Panc1 (cell line): ENCODE data around the gene PPP6R2. TPM values are rescaled to one million over a fixed set of nuclear protein-coding genes. Genes with fewer than 3 reads are reported as not detected.

ENCODE experiments used
- ATAC-seq: fragments of 200-7000 bp; cut with Tn5 transposase; 2 replicates; pipeline ENCODE4 v1.9.1; 2020; ENCODE audit warnings: mild to moderate bottlenecking, moderate library complexity
- BruUV-seq: library from RNA; stranded (reverse); fragments of 400-500 nt; replicated peaks from 2 replicates; lab custom pipeline; 2021; lab: Mats Ljungman, UMichigan
- CTCF ChIA-PET: fragments of 300-600 bp; sonication (Branson Sonifier 250); formaldehyde crosslinking; loops from one replicate; lab custom pipeline; 2022; ENCODE audit warnings: antibody characterized with exemption; lab: Charles Lee
- POLR2A ChIA-PET: fragments of 300-600 bp; sonication (Branson Sonifier 250); formaldehyde crosslinking; loops from one replicate; lab custom pipeline; 2022; ENCODE audit warnings: antibody characterized with exemption; lab: Charles Lee
- DNase-seq: peaks from one replicate; pipeline ENCODE4 v3.0.0-alpha.2; 2010; ENCODE audit warnings: low read depth, low spot score
- H3K27ac ChIP-seq: 2 replicates; pipeline ENCODE4 v1.5.1; 2011; ENCODE audit warnings: mild to moderate bottlenecking, low read length, inconsistent platforms
- H3K27me3 ChIP-seq: fragments of 200-500 bp; sonication (Bioruptor generic); 2 replicates; pipeline ENCODE4 v1.6.0; 2014; ENCODE audit warnings: low read length, inconsistent platforms; ENCODE audit not compliant: control insufficient read depth, insufficient read depth
- H3K36me3 ChIP-seq: fragments of 200-500 bp; sonication (Bioruptor generic); 2 replicates; pipeline ENCODE4 v1.5.1; 2014; ENCODE audit warnings: inconsistent platforms, mild to moderate bottlenecking, low read length, moderate library complexity; ENCODE audit not compliant: control insufficient read depth, insufficient read depth
- H3K4me1 ChIP-seq: 2 replicates; pipeline ENCODE4 v1.5.1; 2011; ENCODE audit warnings: inconsistent platforms, mild to moderate bottlenecking, low read length, moderate library complexity; ENCODE audit not compliant: control insufficient read depth, insufficient read depth
- H3K4me3 ChIP-seq, 2 experiments: 2 replicates each; pipeline ENCODE4 v1.5.1; 2011 to 2012; ENCODE audit warnings: low read depth in 2 of 2, low read length in 2 of 2, mild to moderate bottlenecking in 2 of 2, inconsistent platforms in 1 of 2, moderate library complexity in 1 of 2
- H3K9me3 ChIP-seq: fragments of 200-500 bp; sonication (Bioruptor generic); 2 replicates; pipeline ENCODE4 v1.5.1; 2014; ENCODE audit warnings: low read depth, mild to moderate bottlenecking, inconsistent platforms, low read length, moderate library complexity; ENCODE audit not compliant: control insufficient read depth, insufficient read depth
- CTCF ChIP-seq: fragments of 450-650 bp; IDR thresholded peaks from 2 replicates; pipeline ENCODE4 v1.5.1; 2017; ENCODE audit warnings: mild to moderate bottlenecking
- POLR2AphosphoS5 ChIP-seq: IDR thresholded peaks from 2 replicates; pipeline ENCODE4 v1.6.1; 2012; ENCODE audit warnings: mild to moderate bottlenecking, low read depth, low read length, moderate library complexity
- REST ChIP-seq, 2 experiments: IDR thresholded peaks; 2 replicates each; pipeline ENCODE4 v1.6.1; 2011 to 2012; ENCODE audit warnings: low read depth in 2 of 2, control low read depth in 1 of 2, low read length in 1 of 2, mild to moderate bottlenecking in 1 of 2, moderate library complexity in 1 of 2; ENCODE audit not compliant: insufficient read depth in 1 of 2
- SIN3A ChIP-seq: IDR thresholded peaks from 2 replicates; pipeline ENCODE4 v1.6.1; 2012; ENCODE audit warnings: low read depth, mild to moderate bottlenecking, low read length, moderate library complexity, borderline replicate concordance; ENCODE audit not compliant: insufficient read depth
- TCF7L2 ChIP-seq: IDR thresholded peaks from 2 replicates; pipeline ENCODE4 v1.6.1; 2011; ENCODE audit warnings: mild to moderate bottlenecking, low read depth, low read length, inconsistent platforms
- in situ Hi-C: cut with HindIII; loops from 2 replicates; pipeline ENCODE4 v1.10.0; 2016; ENCODE audit warnings: low sequenced_read_pairs, low pct_unique_long_range_greater_than_20kb
- intact Hi-C: fragments of 100-400 bp; cut with micrococcal nuclease; formaldehyde crosslinking; loops from one replicate; pipeline ENCODE4 v1.10.0; 2022; ENCODE audit not compliant: unreplicated experiment
- total RNA-seq: library from RNA; stranded (reverse); gene quantifications from one replicate; pipeline ENCODE4 v1.2.1, GENCODE V29; 2021; ENCODE audit not compliant: unreplicated experiment

Gene PPP6R2
- total RNA-seq, 1 experiment from 2014 or later, result 52.8 TPM

GRCh38 chr22:50454556-50455075, 111.5 kb downstream of the PPP6R2 start:
- CTCF ChIA-PET, result no interaction called here
- POLR2A ChIA-PET, result no interaction called here

GRCh38 chr22:50455201-50455600, 112.1 kb downstream of the PPP6R2 start:
- Histone ChIP-seq H3K36me3 (0 out of 2 replicates have a peak, but pooled peaks cover 2% of the 10 kb centered on the region), H3K4me1 (no peaks in the 10 kb centered on the region), H3K9me3 (no peaks in the 10 kb centered on the region), H3K27me3 (no peaks in the 10 kb centered on the region), H3K27ac (no peak overlapping the region), H3K4me3 (no peak overlapping the region)
- BruUV-seq, result no TSS peak
- POLR2A ChIA-PET, result no interaction called here
- in situ Hi-C loops, result no loop called here
- CTCF ChIA-PET, result no interaction called here
- TF ChIP-seq TCF7L2, result no peak
- TF ChIP-seq CTCF, result no peak
- no peak for TF ChIP-seq POLR2AphosphoS5
- no peak for TF ChIP-seq REST (IDR thresholded peaks at IDR 0.05; ENCODE audit: insufficient read depth in 1 of 2, low read depth in 2 of 2, low read length in 1 of 2)
- TF ChIP-seq SIN3A, result no peak
- ATAC-seq (no peak), DNase-seq (no peak)
- intact Hi-C loops, result no loop called here

More at GRCh38 chr22:50454556-50455075, 111.5 kb downstream of the PPP6R2 start:
- intact Hi-C loops (no loop called here), in situ Hi-C loops (no loop called here)
- ATAC-seq (no peak), DNase-seq (no peak)
- Histone ChIP-seq H3K9me3 (no peaks in the 10 kb centered on the region), H3K4me3 (no peak overlapping the region), H3K27me3 (no peaks in the 10 kb centered on the region), H3K4me1 (no peaks in the 10 kb centered on the region), H3K27ac (no peak overlapping the region), H3K36me3 (0 out of 2 replicates have a peak, but pooled peaks cover 2% of the 10 kb centered on the region)
- BruUV-seq, result no TSS peak
- TF ChIP-seq REST (IDR thresholded peaks at IDR 0.05; ENCODE audit: insufficient read depth in 1 of 2, low read depth in 2 of 2, low read length in 1 of 2) (no peak), POLR2AphosphoS5 (no peak)
